ENCODE data around the gene ERCC6L2.

Gene ERCC6L2

GRCh38 chr9:95870906-95871305 is 4.6 kb upstream of the ERCC6L2 start:
- DNase-seq = no peak

GRCh38 chr9:95874303-95874988 is 1.0 kb upstream of the ERCC6L2 start:
- no peak for DNase-seq

- peak; percentile 52 to 56 for DNase-seq
Observed at GRCh38 chr9:95874989-95875304, 544 bp upstream of the ERCC6L2 start.

GRCh38 chr9:95876138-95876444 is 600 bp downstream of the ERCC6L2 start:
- no peak for DNase-seq

GRCh38 chr9:95876595-95876994 is 1.1 kb downstream of the ERCC6L2 start:
- no peak for DNase-seq

- DNase-seq = no peak
Observed at GRCh38 chr9:95877984-95878383, 2.5 kb downstream of the ERCC6L2 start.

- DNase-seq = no peak
Observed at GRCh38 chr9:95879591-95879990, 4.1 kb downstream of the ERCC6L2 start.

- DNase-seq = no peak
Observed at GRCh38 chr9:95880021-95880690, 4.7 kb downstream of the ERCC6L2 start.

- DNase-seq = no peak
Observed at GRCh38 chr9:95887926-95888497, 12.5 kb downstream of the ERCC6L2 start.

GRCh38 chr9:95890594-95890993 is 15.1 kb downstream of the ERCC6L2 start:
- no peak for DNase-seq

GRCh38 chr9:95891067-95891671 is 15.7 kb downstream of the ERCC6L2 start:
- no peak for DNase-seq

- no peak for DNase-seq
Observed at GRCh38 chr9:95892690-95893089, 17.2 kb downstream of the ERCC6L2 start.

- DNase-seq = no peak
Observed at GRCh38 chr9:95896580-95896979, 21.1 kb downstream of the ERCC6L2 start.

- DNase-seq = no peak
Observed at GRCh38 chr9:95901506-95901905, 26.0 kb downstream of the ERCC6L2 start.

GRCh38 chr9:95903398-95903797 is 27.9 kb downstream of the ERCC6L2 start:
- no peak for DNase-seq

- DNase-seq = no peak
Observed at GRCh38 chr9:95907794-95908193, 32.3 kb downstream of the ERCC6L2 start.

GRCh38 chr9:95910023-95910707 is 34.7 kb downstream of the ERCC6L2 start:
- no peak for DNase-seq

- no peak for DNase-seq
Observed at GRCh38 chr9:95910770-95911340, 35.4 kb downstream of the ERCC6L2 start.

- DNase-seq = no peak
Observed at GRCh38 chr9:95912773-95913172, 37.3 kb downstream of the ERCC6L2 start.

- DNase-seq = peak; percentile 40 to 42
Observed at GRCh38 chr9:95920017-95920416, 44.5 kb downstream of the ERCC6L2 start.

GRCh38 chr9:95923794-95924193 is 48.3 kb downstream of the ERCC6L2 start:
- no peak for DNase-seq

- DNase-seq = no peak
Observed at GRCh38 chr9:95924987-95925386, 49.5 kb downstream of the ERCC6L2 start.

- DNase-seq = peak in 1 of 2 donors; percentile 11
Observed at GRCh38 chr9:95927271-95928004, 51.9 kb downstream of the ERCC6L2 start.

Data from inflammatory macrophage treated with lipopolysaccharide for 1 hour (primary cell).